GM21526 (cell line): ENCODE results near the gene GPATCH8.

ENCODE experiments used
- ATAC-seq: cut with Tn5 transposase; IDR thresholded peaks from one replicate; pipeline ENCODE4 v1.9.1; 2021; ENCODE audit warnings: moderate library complexity; ENCODE audit not compliant: unreplicated experiment, low FRiP score

The GPATCH8 gene

GRCh38 chr17:44465276-44465675 is 37.9 kb downstream of the GPATCH8 start:
- ATAC-seq, result no peak

GRCh38 chr17:44464037-44464436 is 39.2 kb downstream of the GPATCH8 start:
- no peak for ATAC-seq

GRCh38 chr17:44451832-44452231 is 51.4 kb downstream of the GPATCH8 start:
- no peak for ATAC-seq

GRCh38 chr17:44451016-44451627 is 52.1 kb downstream of the GPATCH8 start:
- no peak for ATAC-seq

- ATAC-seq, result no peak
Measured at GRCh38 chr17:44448412-44448811, 54.8 kb downstream of the GPATCH8 start.

- ATAC-seq, result no peak
Measured at GRCh38 chr17:44444735-44445105, 58.5 kb downstream of the GPATCH8 start.

- ATAC-seq, result no peak
Measured at GRCh38 chr17:44442806-44443205, 60.4 kb downstream of the GPATCH8 start.

- ATAC-seq, result no peak
Measured at GRCh38 chr17:44439168-44439567, 64.0 kb downstream of the GPATCH8 start.

- ATAC-seq, result no peak
Measured at GRCh38 chr17:44438636-44439035, 64.6 kb downstream of the GPATCH8 start.

- no peak for ATAC-seq
Measured at GRCh38 chr17:44436336-44436735, 66.9 kb downstream of the GPATCH8 start.

- no peak for ATAC-seq
Measured at GRCh38 chr17:44432254-44433157, 70.7 kb downstream of the GPATCH8 start.

- ATAC-seq, result no peak
Measured at GRCh38 chr17:44424828-44425461, 78.3 kb downstream of the GPATCH8 start.

- ATAC-seq, result no peak
Measured at GRCh38 chr17:44417553-44417952, 85.7 kb downstream of the GPATCH8 start.

- no peak for ATAC-seq
Measured at GRCh38 chr17:44416558-44417289, 86.5 kb downstream of the GPATCH8 start.

- no peak for ATAC-seq
Measured at GRCh38 chr17:44414394-44415155, 88.6 kb downstream of the GPATCH8 start.

- ATAC-seq, result no peak
Measured at GRCh38 chr17:44409309-44410028, 93.7 kb downstream of the GPATCH8 start.

GRCh38 chr17:44408786-44409185 is 94.4 kb downstream of the GPATCH8 start:
- ATAC-seq, result no peak

- no peak for ATAC-seq
Measured at GRCh38 chr17:44402564-44403172, 100.5 kb downstream of the GPATCH8 start.

- no peak for ATAC-seq
Measured at GRCh38 chr17:44400226-44400847, 102.9 kb downstream of the GPATCH8 start.
